Measurements from ENCODE around the gene ZNF185. TPM values are rescaled to one million over a fixed set of nuclear protein-coding genes. Genes with fewer than 3 reads are reported as not detected.
A peak's percentile ranks its signal among the peaks of the same experiment; 100 is the strongest.

Gene ZNF185
- 13.2 TPM for polyA plus RNA-seq (2013, experiment 1 of 2)
- polyA plus RNA-seq (2013, experiment 2 of 2) = 13.2 TPM

DNA sequence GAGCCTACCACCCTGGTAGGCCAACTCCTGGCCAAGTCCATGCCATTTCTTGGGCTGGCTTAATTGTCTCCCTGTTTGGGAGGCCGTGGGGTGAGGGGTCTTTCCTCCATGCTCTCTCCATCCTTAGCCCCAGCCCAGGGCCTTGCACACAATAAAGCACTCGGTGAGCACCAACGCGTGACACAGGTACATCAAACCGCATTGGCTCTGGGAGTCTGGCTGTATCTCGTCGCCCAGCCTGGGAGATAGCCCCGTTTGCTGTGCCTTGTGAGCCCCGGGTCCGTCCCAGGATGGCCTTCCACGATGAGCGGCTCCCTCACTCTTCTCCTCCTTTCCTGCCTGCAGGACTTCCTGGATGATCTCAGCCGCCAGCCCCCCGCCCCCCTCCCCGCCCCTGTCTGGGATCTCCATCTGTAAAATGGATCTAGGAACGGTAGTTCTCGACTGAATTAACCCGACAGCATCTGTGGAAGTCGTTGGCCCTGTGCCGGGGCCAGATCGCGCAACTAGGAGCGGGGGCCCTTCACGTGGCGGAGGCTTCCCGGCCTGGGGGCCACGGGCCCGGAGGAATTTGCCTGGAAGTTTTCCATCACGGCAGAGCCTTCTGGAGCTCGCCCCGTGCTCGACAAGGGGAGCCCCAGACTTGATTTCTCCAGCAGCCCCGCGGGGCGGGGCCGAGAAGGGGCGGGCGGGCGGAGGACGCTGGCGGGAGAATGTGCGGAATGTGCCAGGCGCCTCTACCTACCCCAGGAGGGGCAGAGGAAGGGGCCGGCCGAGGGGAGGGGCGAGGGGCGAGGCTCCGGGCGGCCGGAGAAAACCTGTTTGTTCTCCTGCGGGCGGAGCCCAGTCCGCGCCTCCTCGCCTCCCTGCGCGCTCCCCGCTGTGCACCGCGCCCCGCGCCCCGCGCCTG is at the start of gene ZNF185:
Gene ZNF185, plus strand, starts transcription at position 846 of the 910 bp plus-strand sequence. CDS start 16,423 bp downstream, outside the sequence.
- Histone ChIP-seq H3K4me2 (ENCODE audit: insufficient read depth, low read length, poor library complexity, severe bottlenecking) (peak within 1 kb of the TSS; percentile 57), H3K9ac (ENCODE audit: low read depth, low read length, poor library complexity) (peak within 1 kb of the TSS; percentile 44), H3K36me3 (replicated peaks in 1 of 2; ENCODE audit: control insufficient read depth in 2 of 2, insufficient read depth in 2 of 2, low read length in 2 of 2) (no peaks in the 10 kb centered on the region), H3K27me3 (ENCODE audit: control insufficient read depth in 3 of 3, insufficient read depth in 3 of 3, low read depth in 1 of 3, low read length in 3 of 3) (peaks cover 0 to 65% (median 0%) of the 10 kb centered on the region in 3 experiments), H3K4ac (ENCODE audit: low read length) (peak within 1 kb of the TSS; percentile 76), H2BK120ac (ENCODE audit: low read depth, low read length) (no peak within 1 kb of the TSS), H3K18ac (ENCODE audit: low read length) (peak within 1 kb of the TSS; percentile 89), H2BK5ac (ENCODE audit: low read length) (no peak within 1 kb of the TSS), H2BK15ac (ENCODE audit: low read length) (peak within 1 kb of the TSS; percentile 58), H4K8ac (ENCODE audit: low read depth, low read length) (peak within 1 kb of the TSS; percentile 82), H3K23ac (ENCODE audit: low read depth, low read length, poor library complexity) (no peak within 1 kb of the TSS), H3K4me1 (ENCODE audit: control insufficient read depth in 2 of 2, insufficient read depth in 1 of 2, low read depth in 1 of 2, low read length in 2 of 2) (peaks cover 0 to 20% of the 10 kb centered on the region in 2 donors), H3K14ac (ENCODE audit: low read length) (no peak within 1 kb of the TSS), H2BK12ac (ENCODE audit: low read length) (peak within 1 kb of the TSS; percentile 84), H3K9me3 (replicated peaks in 1 of 2; ENCODE audit: control insufficient read depth in 2 of 2, insufficient read depth in 1 of 2, low read depth in 1 of 2, low read length in 2 of 2) (no peaks in the 10 kb centered on the region), H2AFZ (ENCODE audit: low read length) (no peak within 1 kb of the TSS), H4K91ac (ENCODE audit: low read depth, low read length, poor library complexity) (no peak within 1 kb of the TSS), H2AK5ac (ENCODE audit: low read depth, low read length) (peak within 1 kb of the TSS; percentile 83), H3K79me1 (ENCODE audit: low read depth, low read length) (no peaks in the 10 kb centered on the region), H3K27ac (replicated peaks; ENCODE audit: low read length) (no peak within 1 kb of the TSS), H3K4me3 (ENCODE audit: low read length in 2 of 2) (peak within 1 kb of the TSS in 1 of 2 donors; percentile 82)
- WGBS, 2 donors (ENCODE audit: extremely low coverage in 2 of 2, insufficient read length in 2 of 2, insufficient replicate concordance in 1 of 2) = no CpG with 5 or more reads among the region's 64 CpGs
- DNase-seq (ENCODE audit: low spot score) = peak; percentile 42

DNA sequence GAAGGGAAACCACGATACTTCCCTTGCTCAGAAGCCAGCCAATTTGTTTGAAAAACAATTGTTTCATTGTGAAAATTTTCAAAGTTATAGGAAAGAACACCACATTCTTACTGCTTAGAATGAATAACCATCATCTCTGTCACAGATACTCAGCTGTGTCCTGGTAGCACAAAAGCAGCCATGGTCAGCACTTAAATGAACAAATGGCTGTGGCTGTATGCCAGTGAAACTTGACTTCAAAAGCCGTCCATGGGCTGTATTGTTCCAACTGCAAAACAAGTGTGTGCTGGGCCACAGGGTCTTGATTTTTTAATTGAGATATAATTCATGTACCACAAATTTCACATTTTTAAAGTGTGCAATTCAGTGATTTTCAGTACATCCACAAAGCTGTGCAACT is 47.4 kb upstream of the ZNF185 start:
- Histone ChIP-seq H3K27me3 (ENCODE audit: control insufficient read depth in 3 of 3, insufficient read depth in 3 of 3, low read depth in 1 of 3, low read length in 3 of 3) (peaks cover 0 to 3% (median 0%) of the 10 kb centered on the region in 3 experiments), H2AK5ac (ENCODE audit: low read depth, low read length) (no peak overlapping the region), H2AFZ (ENCODE audit: low read length) (no peak overlapping the region), H2BK5ac (ENCODE audit: low read length) (no peak overlapping the region), H3K4me2 (ENCODE audit: insufficient read depth, low read length, poor library complexity, severe bottlenecking) (no peak overlapping the region), H3K27ac (replicated peaks; ENCODE audit: low read length) (no peak overlapping the region), H3K79me1 (ENCODE audit: low read depth, low read length) (no peaks in the 10 kb centered on the region), H3K14ac (ENCODE audit: low read length) (no peak overlapping the region), H3K36me3 (replicated peaks in 1 of 2; ENCODE audit: control insufficient read depth in 2 of 2, insufficient read depth in 2 of 2, low read length in 2 of 2) (peaks cover 20 to 81% of the 10 kb centered on the region in 2 donors), H3K9me3 (replicated peaks in 1 of 2; ENCODE audit: control insufficient read depth in 2 of 2, insufficient read depth in 1 of 2, low read depth in 1 of 2, low read length in 2 of 2) (no peaks in the 10 kb centered on the region), H3K4me3 (ENCODE audit: low read length in 2 of 2) (no peak overlapping the region), H2BK12ac (ENCODE audit: low read length) (no peak overlapping the region), H4K8ac (ENCODE audit: low read depth, low read length) (no peak overlapping the region), H3K4ac (ENCODE audit: low read length) (no peak overlapping the region), H3K9ac (ENCODE audit: low read depth, low read length, poor library complexity) (no peak overlapping the region), H3K23ac (ENCODE audit: low read depth, low read length, poor library complexity) (no peak overlapping the region), H3K4me1 (ENCODE audit: control insufficient read depth in 2 of 2, insufficient read depth in 1 of 2, low read depth in 1 of 2, low read length in 2 of 2) (no peaks in the 10 kb centered on the region), H3K18ac (ENCODE audit: low read length) (no peak overlapping the region), H4K91ac (ENCODE audit: low read depth, low read length, poor library complexity) (no peak overlapping the region), H2BK15ac (ENCODE audit: low read length) (no peak overlapping the region), H2BK120ac (ENCODE audit: low read depth, low read length) (no peak overlapping the region)
- no peak for DNase-seq (ENCODE audit: low spot score)
- no CpG with 5 or more reads among the region's 2 CpGs for WGBS, 2 donors (ENCODE audit: extremely low coverage in 2 of 2, insufficient read length in 2 of 2, insufficient replicate concordance in 1 of 2)

DNA sequence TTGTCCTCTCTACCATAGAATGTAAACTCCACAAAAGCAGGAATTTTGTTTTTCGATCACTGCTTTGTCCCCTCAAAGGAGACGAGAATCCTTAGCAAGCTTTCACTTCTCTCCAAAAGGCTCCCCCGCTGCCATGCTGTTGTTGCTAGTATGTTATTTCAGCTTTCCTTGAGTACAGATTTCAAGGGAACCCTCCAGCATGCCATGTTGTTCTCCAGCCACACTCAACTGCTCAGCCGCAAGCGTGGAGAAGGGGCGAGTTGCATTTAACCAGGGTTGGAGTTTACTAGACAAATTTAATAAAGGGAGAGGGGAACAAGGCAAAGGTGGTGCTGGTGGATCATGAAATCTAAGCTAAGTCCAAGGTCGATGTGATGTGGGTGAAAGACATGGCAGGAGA is 43.9 kb upstream of the ZNF185 start:
- Histone ChIP-seq H3K79me1 (ENCODE audit: low read depth, low read length) (no peaks in the 10 kb centered on the region), H3K9ac (ENCODE audit: low read depth, low read length, poor library complexity) (no peak overlapping the region), H3K9me3 (replicated peaks in 1 of 2; ENCODE audit: control insufficient read depth in 2 of 2, insufficient read depth in 1 of 2, low read depth in 1 of 2, low read length in 2 of 2) (no peaks in the 10 kb centered on the region), H2BK5ac (ENCODE audit: low read length) (no peak overlapping the region), H2BK12ac (ENCODE audit: low read length) (no peak overlapping the region), H2AK5ac (ENCODE audit: low read depth, low read length) (no peak overlapping the region), H3K18ac (ENCODE audit: low read length) (no peak overlapping the region), H3K27ac (replicated peaks; ENCODE audit: low read length) (no peak overlapping the region), H3K4me2 (ENCODE audit: insufficient read depth, low read length, poor library complexity, severe bottlenecking) (no peak overlapping the region), H3K4me3 (ENCODE audit: low read length in 2 of 2) (no peak overlapping the region), H3K14ac (ENCODE audit: low read length) (no peak overlapping the region), H2BK120ac (ENCODE audit: low read depth, low read length) (no peak overlapping the region), H2AFZ (ENCODE audit: low read length) (no peak overlapping the region), H2BK15ac (ENCODE audit: low read length) (no peak overlapping the region), H3K4ac (ENCODE audit: low read length) (no peak overlapping the region), H3K23ac (ENCODE audit: low read depth, low read length, poor library complexity) (no peak overlapping the region), H4K8ac (ENCODE audit: low read depth, low read length) (no peak overlapping the region), H4K91ac (ENCODE audit: low read depth, low read length, poor library complexity) (no peak overlapping the region), H3K4me1 (ENCODE audit: control insufficient read depth in 2 of 2, insufficient read depth in 1 of 2, low read depth in 1 of 2, low read length in 2 of 2) (no peaks in the 10 kb centered on the region), H3K27me3 (ENCODE audit: control insufficient read depth in 3 of 3, insufficient read depth in 3 of 3, low read depth in 1 of 3, low read length in 3 of 3) (peaks cover 0 to 8% (median 0%) of the 10 kb centered on the region in 3 experiments), H3K36me3 (replicated peaks in 1 of 2; ENCODE audit: control insufficient read depth in 2 of 2, insufficient read depth in 2 of 2, low read length in 2 of 2) (peaks cover 22 to 82% of the 10 kb centered on the region in 2 donors)
- WGBS, 2 donors (ENCODE audit: extremely low coverage in 2 of 2, insufficient read length in 2 of 2, insufficient replicate concordance in 1 of 2) = no CpG with 5 or more reads among the region's 7 CpGs
- no peak for DNase-seq (ENCODE audit: low spot score)

GRCh38 chrX:152861116-152861515 is 36.8 kb upstream of the ZNF185 start:
- Histone ChIP-seq H3K14ac (ENCODE audit: low read length) (no peak overlapping the region), H3K23ac (ENCODE audit: low read depth, low read length, poor library complexity) (no peak overlapping the region), H3K4me3 (ENCODE audit: low read length in 2 of 2) (no peak overlapping the region), H3K36me3 (replicated peaks in 1 of 2; ENCODE audit: control insufficient read depth in 2 of 2, insufficient read depth in 2 of 2, low read length in 2 of 2) (peaks cover 14 to 88% of the 10 kb centered on the region in 2 donors), H3K4me1 (ENCODE audit: control insufficient read depth in 2 of 2, insufficient read depth in 1 of 2, low read depth in 1 of 2, low read length in 2 of 2) (no peaks in the 10 kb centered on the region), H3K27me3 (ENCODE audit: control insufficient read depth in 3 of 3, insufficient read depth in 3 of 3, low read depth in 1 of 3, low read length in 3 of 3) (peaks cover 0 to 7% (median 0%) of the 10 kb centered on the region in 3 experiments), H3K9ac (ENCODE audit: low read depth, low read length, poor library complexity) (no peak overlapping the region), H4K91ac (ENCODE audit: low read depth, low read length, poor library complexity) (no peak overlapping the region), H3K79me1 (ENCODE audit: low read depth, low read length) (no peaks in the 10 kb centered on the region), H2BK5ac (ENCODE audit: low read length) (no peak overlapping the region), H4K8ac (ENCODE audit: low read depth, low read length) (no peak overlapping the region), H2AFZ (ENCODE audit: low read length) (no peak overlapping the region), H3K9me3 (replicated peaks in 1 of 2; ENCODE audit: control insufficient read depth in 2 of 2, insufficient read depth in 1 of 2, low read depth in 1 of 2, low read length in 2 of 2) (no peaks in the 10 kb centered on the region), H3K18ac (ENCODE audit: low read length) (no peak overlapping the region), H2BK120ac (ENCODE audit: low read depth, low read length) (no peak overlapping the region), H2AK5ac (ENCODE audit: low read depth, low read length) (no peak overlapping the region), H3K4me2 (ENCODE audit: insufficient read depth, low read length, poor library complexity, severe bottlenecking) (no peak overlapping the region), H3K27ac (replicated peaks; ENCODE audit: low read length) (no peak overlapping the region), H2BK12ac (ENCODE audit: low read length) (no peak overlapping the region), H2BK15ac (ENCODE audit: low read length) (no peak overlapping the region), H3K4ac (ENCODE audit: low read length) (no peak overlapping the region)
- no CpG with 5 or more reads among the region's 3 CpGs for WGBS, 2 donors (ENCODE audit: extremely low coverage in 2 of 2, insufficient read length in 2 of 2, insufficient replicate concordance in 1 of 2)
- DNase-seq (ENCODE audit: low spot score) = no peak
